Measurements from ENCODE around the gene SEL1L2.

The SEL1L2 gene

GRCh38 chr20:13934992-13935894 is 55.2 kb downstream of the SEL1L2 start:
- H3K79me2 ChIP-seq, result no peaks in the 10 kb centered on the region
- H3K4me2 ChIP-seq (ENCODE audit: low read length), result no peak overlapping the region
- no peaks in the 10 kb centered on the region for H3K27me3 ChIP-seq (ENCODE audit: control insufficient read depth, insufficient read depth, low read length)
- no peak for TF ChIP-seq CTCF (IDR thresholded peaks at IDR 0.05)
- no peaks in the 10 kb centered on the region for H3K36me3 ChIP-seq (ENCODE audit: control insufficient read depth, insufficient read depth, low read length)
- H3K4me3 ChIP-seq (ENCODE audit: low read depth, low read length), result no peak overlapping the region
- peak overlapping the region; percentile 35 for H2AFZ ChIP-seq
- no peaks in the 10 kb centered on the region for H3K4me1 ChIP-seq
- H3K9ac ChIP-seq, result no peak overlapping the region
- H3K27ac ChIP-seq, result no peak overlapping the region
- no peaks in the 10 kb centered on the region for H3K9me3 ChIP-seq (ENCODE audit: control insufficient read depth, low read length)

- no peak overlapping the region for H3K27ac ChIP-seq
- H3K79me2 ChIP-seq, result no peaks in the 10 kb centered on the region
These were observed 60.1 kb downstream of the SEL1L2 start for GRCh38 chr20:13930281-13930680.

DNA sequence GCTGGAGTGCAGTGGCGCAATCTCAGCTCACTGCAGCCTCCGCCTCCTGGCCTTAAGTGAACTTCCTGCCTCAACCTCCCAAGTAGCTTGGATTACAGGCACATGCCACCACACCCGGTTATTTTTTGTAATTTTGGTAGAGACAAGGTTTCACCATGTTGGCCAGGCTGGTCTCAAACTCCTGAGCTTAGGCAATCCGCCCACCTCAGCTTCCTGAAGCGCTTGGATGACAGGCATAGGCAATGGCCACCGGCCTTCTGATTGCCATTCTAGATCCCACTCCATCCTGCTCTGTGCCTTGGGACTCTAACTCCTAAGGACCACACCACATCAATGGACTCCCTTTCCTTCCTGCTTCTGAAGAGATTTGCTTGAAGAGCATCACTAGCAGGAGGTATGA is 60.6 kb downstream of the SEL1L2 start:
- no peak overlapping the region for H2AFZ ChIP-seq
- H3K4me3 ChIP-seq (ENCODE audit: low read depth, low read length), result no peak overlapping the region
- no peaks in the 10 kb centered on the region for H3K9me3 ChIP-seq (ENCODE audit: control insufficient read depth, low read length)
- H3K4me1 ChIP-seq, result no peaks in the 10 kb centered on the region
- H3K9ac ChIP-seq, result no peak overlapping the region
- no peaks in the 10 kb centered on the region for H3K27me3 ChIP-seq (ENCODE audit: control insufficient read depth, insufficient read depth, low read length)
- no peaks in the 10 kb centered on the region for H3K79me2 ChIP-seq
- no peak for TF ChIP-seq CTCF (IDR thresholded peaks at IDR 0.05)
- H3K27ac ChIP-seq, result no peak overlapping the region
- no peak overlapping the region for H3K4me2 ChIP-seq (ENCODE audit: low read length)
- H3K36me3 ChIP-seq (ENCODE audit: control insufficient read depth, insufficient read depth, low read length), result no peaks in the 10 kb centered on the region

More at GRCh38 chr20:13930281-13930680, 60.1 kb downstream of the SEL1L2 start:
- no peaks in the 10 kb centered on the region for H3K9me3 ChIP-seq (ENCODE audit: control insufficient read depth, low read length)
- no peaks in the 10 kb centered on the region for H3K27me3 ChIP-seq (ENCODE audit: control insufficient read depth, insufficient read depth, low read length)
- no peak for TF ChIP-seq CTCF (IDR thresholded peaks at IDR 0.05)
- H3K4me3 ChIP-seq (ENCODE audit: low read depth, low read length), result no peak overlapping the region
- no peaks in the 10 kb centered on the region for H3K36me3 ChIP-seq (ENCODE audit: control insufficient read depth, insufficient read depth, low read length)
- H3K9ac ChIP-seq, result no peak overlapping the region
- no peak overlapping the region for H2AFZ ChIP-seq
- no peaks in the 10 kb centered on the region for H3K4me1 ChIP-seq
- no peak overlapping the region for H3K4me2 ChIP-seq (ENCODE audit: low read length)

DNA sequence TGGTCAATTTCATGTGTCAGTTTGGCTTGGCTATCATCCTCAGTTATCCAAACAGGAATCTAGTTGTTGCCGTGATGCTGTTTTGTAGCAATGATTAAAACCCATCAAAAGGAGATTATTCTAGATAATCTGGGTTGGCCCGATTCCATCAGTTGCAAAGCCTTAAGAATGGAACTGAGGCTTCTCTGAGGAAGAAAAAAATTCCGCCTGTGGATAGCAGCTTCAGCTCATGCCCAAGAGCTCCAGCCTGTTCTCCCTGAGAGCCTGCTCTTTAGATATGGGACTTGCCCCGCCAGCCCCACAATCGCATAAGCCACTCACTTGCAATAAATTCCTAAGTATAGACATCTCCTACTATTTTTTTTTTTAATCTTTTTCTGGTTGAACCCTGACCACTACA is 61.5 kb downstream of the SEL1L2 start:
- H2AFZ ChIP-seq, result no peak overlapping the region
- H3K79me2 ChIP-seq, result no peaks in the 10 kb centered on the region
- no peak overlapping the region for H3K27ac ChIP-seq
- no peak for TF ChIP-seq CTCF (IDR thresholded peaks at IDR 0.05)
- no peaks in the 10 kb centered on the region for H3K4me1 ChIP-seq
- no peaks in the 10 kb centered on the region for H3K36me3 ChIP-seq (ENCODE audit: control insufficient read depth, insufficient read depth, low read length)
- no peak overlapping the region for H3K9ac ChIP-seq
- no peak overlapping the region for H3K4me3 ChIP-seq (ENCODE audit: low read depth, low read length)
- H3K4me2 ChIP-seq (ENCODE audit: low read length), result no peak overlapping the region
- no peaks in the 10 kb centered on the region for H3K9me3 ChIP-seq (ENCODE audit: control insufficient read depth, low read length)
- H3K27me3 ChIP-seq (ENCODE audit: control insufficient read depth, insufficient read depth, low read length), result no peaks in the 10 kb centered on the region

DNA sequence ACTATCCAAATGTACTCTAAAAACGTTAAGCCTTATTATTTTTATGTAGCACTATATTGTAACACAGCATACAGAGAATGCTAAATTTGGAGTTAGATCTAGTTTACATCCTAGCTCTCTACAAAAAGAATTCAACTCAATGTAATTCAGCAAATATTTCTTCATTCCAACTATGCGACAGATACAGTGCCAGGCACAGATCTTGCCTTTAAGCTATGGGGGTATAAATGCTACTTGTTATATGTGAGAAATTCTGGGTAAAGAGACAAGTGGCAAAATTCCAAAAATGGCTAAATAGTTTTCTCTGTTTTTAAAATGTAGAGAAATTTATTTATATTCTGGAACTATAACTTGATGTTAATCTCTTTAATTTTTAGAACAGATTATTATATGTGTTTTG is 63.2 kb downstream of the SEL1L2 start:
- no peaks in the 10 kb centered on the region for H3K9me3 ChIP-seq (ENCODE audit: control insufficient read depth, low read length)
- H3K79me2 ChIP-seq, result no peaks in the 10 kb centered on the region
- no peak overlapping the region for H3K27ac ChIP-seq
- no peak overlapping the region for H3K4me2 ChIP-seq (ENCODE audit: low read length)
- no peaks in the 10 kb centered on the region for H3K4me1 ChIP-seq
- no peaks in the 10 kb centered on the region for H3K36me3 ChIP-seq (ENCODE audit: control insufficient read depth, insufficient read depth, low read length)
- no peaks in the 10 kb centered on the region for H3K27me3 ChIP-seq (ENCODE audit: control insufficient read depth, insufficient read depth, low read length)
- TF ChIP-seq CTCF (IDR thresholded peaks at IDR 0.05), result no peak
- no peak overlapping the region for H3K4me3 ChIP-seq (ENCODE audit: low read depth, low read length)
- no peak overlapping the region for H3K9ac ChIP-seq
- no peak overlapping the region for H2AFZ ChIP-seq
